Measurements from ENCODE around the gene TMEM150B.

DNA sequence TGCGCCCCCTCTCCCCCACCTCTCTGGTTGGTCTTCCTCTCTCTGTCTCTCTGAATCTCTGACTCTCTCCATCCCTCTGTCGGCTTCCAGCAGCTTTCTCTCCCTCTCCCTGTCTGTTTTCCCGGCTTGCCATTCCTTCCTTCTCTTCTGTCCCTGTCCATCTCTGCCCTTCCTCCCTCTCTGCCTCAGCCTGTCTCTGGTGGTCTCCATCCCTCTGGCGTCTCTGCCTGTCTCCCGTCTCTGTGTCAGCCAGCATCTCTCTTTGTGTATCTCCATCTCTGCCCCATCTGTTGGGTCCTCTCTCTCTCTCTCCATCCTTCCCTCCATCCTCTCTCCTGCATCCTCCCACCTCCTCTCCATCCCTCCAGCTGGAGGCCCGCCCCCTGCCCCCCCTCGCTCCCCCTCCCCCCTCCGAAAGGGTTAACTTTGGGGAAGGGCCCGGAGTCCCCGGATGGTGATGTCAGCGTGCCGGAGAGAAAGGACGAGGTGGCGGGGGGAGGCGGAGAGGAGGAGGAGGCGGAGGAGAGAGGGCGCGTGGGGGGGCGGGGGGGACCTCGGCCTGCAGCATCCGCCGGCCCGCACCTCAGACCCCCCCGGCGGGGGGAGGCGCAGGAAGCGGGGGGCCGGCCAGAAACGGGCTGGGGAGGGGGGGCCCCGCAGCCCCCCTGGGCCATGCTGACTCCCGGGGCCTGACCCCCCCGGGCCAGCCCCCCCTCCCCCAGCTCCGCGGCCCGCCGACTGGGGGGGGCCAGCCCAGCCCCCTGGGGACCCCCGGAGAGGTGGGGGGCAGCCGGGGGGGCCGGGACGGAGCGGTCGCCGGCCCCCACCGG lies 41.4 kb downstream of the TMEM150B start, which contains the start of gene BRSK1:
- TF ChIP-seq, protein P1, sequence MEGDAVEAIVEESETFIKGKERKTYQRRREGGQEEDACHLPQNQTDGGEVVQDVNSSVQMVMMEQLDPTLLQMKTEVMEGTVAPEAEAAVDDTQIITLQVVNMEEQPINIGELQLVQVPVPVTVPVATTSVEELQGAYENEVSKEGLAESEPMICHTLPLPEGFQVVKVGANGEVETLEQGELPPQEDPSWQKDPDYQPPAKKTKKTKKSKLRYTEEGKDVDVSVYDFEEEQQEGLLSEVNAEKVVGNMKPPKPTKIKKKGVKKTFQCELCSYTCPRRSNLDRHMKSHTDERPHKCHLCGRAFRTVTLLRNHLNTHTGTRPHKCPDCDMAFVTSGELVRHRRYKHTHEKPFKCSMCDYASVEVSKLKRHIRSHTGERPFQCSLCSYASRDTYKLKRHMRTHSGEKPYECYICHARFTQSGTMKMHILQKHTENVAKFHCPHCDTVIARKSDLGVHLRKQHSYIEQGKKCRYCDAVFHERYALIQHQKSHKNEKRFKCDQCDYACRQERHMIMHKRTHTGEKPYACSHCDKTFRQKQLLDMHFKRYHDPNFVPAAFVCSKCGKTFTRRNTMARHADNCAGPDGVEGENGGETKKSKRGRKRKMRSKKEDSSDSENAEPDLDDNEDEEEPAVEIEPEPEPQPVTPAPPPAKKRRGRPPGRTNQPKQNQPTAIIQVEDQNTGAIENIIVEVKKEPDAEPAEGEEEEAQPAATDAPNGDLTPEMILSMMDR (IDR thresholded peaks at IDR 0.05; ENCODE audit: low read depth, low read length, poor library complexity, severe bottlenecking), result no peak
- TF ChIP-seq EZH2phosphoT487 (IDR thresholded peaks at IDR 0.05; ENCODE audit: borderline replicate concordance, low read length), result no peak

Measured in DOHH2 (cell line).